NCI-H82 (cell line): ENCODE data around the gene SSH2.
"Not testable (repeated sequence)": the region's sequence is repeated elsewhere in the genome, so short reads cannot be mapped to it uniquely, and the experiment has no call there.

Source experiments
- DNase-seq: peaks from one replicate; lab custom pipeline; 2025; lab: John Stamatoyannopoulos, UW

Gene SSH2

DNA sequence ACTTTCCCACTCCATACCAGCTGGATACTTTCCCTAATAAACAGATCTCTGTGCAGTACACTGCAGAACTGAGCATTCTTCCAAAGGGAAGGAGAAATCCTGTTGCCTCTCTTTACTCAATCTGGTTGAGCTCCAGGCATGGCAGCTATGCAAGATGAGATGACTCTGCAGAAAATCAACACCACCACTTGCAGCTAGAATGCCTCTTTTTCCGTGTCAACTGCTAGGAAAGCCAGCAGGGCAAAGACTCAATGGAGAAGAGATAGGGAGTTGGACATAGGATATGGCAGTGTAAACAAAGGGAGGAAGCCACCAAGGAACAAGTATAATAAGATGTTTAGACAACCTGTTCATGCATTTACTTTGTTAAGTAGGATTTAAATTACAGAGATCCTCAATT, 266.9 kb downstream of the SSH2 start:
- no peak for DNase-seq

DNA sequence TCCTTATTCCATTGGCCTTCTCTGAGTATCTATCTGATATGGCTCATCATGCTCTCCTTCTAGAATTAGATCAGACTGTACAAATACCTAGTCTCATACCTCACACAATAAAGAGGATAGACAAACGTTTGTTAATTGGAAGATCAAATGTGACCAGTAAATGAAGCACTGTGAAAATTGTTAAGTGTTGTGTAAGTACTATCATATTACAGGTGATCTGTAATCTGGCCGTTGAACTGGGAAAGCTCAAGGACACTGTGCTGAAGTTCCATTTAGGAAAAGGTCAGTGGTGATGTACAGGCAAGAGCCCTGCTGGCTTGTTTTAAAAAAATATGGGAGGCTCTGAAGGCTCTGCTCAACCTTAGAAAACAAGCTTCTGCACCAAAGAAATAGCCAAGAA, 268.8 kb downstream of the SSH2 start:
- DNase-seq, result no peak

DNA sequence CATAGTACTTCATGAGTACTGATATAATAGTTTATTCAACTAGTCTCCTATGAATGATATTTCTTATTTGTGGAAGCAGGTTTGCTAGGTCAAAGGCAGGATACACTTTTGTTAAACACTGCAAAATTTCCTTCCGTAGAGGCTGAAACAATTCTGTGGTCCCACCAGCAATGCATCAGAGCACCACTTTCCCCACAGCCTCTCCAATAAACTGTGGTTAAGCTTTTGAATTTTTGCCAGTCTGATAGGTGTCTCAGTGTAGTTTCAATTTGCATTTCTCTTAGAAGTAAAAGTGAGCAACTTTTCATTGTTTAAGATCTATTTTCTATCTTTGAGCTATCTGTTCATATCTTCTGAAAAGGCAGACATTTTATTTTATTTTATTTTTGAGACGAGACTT, 270.9 kb downstream of the SSH2 start:
- no peak for DNase-seq

DNA sequence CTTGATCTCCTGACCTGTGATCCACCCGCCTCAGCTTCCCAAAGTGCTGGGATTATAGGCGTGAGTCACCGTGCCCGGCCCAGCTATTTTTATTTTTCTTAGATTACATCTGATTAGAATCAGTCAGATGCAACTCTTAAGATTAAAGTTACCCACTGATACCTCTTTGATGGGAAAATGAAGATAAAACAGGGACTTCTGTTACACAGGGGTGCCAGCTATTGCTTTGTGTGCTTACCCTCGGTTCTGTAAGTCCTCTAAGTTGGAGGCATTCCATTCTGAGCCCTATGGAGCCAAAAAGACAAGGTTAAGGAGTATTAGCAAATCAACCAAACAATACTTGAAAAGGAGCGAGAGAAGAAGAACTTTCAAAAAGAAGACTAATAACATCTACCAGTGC, 274.7 kb downstream of the SSH2 start:
- no peak for DNase-seq

DNA sequence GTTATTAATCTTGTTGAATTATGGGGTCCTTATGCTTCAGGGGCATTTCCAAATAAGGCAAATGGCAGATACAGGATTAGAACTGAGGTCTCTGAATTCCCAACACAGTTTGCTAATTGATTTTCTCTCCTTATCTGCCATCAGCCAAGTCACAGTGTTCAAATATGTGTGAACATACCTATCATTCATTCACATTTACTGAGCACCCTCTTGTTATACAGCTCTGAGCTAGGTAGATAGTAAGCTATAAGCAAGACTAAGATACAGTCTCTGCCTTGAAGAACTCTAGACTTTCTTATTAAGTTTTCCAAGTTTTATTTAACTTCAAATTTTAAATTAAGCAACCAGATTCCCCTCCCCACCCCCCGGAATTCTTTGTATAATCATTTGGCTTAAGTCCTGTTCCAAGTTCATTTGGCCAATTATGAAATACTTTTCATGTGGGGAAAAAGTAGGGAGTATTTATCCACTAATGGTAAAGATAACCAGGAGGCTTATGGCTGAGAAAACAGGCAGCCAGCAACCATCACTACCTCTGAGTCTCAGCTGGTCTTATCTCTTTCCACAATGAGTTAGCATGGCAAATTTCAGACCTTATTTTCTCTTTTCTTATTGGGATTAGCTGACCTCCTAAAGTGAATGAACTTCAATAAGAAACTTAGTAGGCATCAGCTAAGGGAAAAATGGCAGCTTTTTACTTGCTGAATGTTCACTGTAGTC, 275.9 kb downstream of the SSH2 start:
- no peak for DNase-seq

DNA sequence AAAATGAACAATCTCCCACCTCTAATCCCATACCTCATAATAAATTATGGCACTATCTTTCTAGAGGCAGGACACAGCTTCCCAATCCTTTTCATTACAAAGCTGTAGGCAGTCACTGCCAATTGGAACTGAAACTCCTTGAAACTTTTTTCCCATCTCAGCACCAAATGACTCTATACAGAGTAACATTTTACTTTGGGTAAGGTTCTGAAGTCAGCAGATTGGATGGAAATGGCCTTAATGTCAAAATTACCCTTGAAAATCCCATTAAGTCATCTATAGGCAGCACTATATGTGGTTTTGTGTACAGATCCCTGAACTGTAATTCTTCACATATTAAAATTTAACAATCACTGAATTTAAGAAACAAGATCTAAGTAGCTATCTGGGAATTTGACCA, 277.1 kb downstream of the SSH2 start:
- DNase-seq, result no peak

DNA sequence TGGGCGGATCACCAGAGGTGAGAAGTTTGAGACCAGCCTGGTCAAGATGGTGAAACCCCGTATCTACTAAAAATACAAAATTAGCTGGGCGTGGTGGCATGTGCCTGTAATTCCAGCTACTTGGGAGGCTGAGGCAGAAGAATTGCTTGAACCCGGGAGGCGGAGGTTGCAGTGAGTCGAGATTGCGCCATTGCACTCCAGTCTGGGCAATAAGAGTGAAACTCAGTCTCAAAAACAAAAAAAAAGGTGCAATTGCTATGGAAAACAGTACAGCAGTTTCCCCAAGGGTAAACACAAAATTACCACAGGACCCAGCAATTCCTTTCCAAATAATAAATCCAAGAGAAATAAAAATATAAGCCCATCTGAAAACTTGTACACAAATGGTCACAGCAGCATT, 278.1 kb downstream of the SSH2 start:
- DNase-seq, result not testable (repeated sequence)

DNA sequence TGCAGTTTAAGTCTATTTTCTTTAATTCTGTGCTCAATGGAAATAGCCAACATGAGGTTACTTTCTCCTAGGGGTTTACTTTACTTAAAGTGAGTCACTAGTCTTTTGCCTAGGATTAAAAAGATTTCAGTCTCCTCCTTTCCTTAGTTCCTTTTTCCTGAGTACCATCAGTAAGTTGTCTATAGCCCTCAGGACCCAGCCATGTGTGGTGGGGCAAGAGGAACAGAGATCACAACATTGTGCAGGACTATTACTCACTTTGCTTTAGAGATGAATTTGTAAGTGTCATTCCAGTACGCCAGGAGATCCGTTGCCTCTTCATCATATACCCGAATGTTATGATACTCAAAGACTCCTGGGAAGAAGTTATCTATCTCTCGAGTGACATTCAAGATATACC, 279.6 kb downstream of the SSH2 start:
- DNase-seq, result no peak

DNA sequence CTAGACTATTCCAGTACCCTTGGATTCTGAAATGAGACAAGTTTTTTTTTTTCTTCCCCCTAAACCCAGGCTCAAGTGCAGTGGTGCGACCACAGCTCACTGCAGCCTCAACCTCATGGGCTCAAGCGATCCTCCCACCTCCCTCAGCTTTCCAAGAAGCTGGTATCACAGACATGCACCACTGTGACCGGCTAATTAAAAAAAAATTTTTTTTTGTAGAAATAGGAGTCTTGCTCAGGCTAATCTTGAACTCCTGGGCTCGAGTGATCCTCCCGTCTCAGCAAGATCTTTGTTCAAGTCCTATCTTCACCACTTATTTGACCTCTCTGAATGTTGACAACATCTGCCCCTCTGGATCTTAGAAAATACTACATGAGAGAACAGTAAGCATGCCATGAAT, 280.7 kb downstream of the SSH2 start:
- DNase-seq, result no peak

DNA sequence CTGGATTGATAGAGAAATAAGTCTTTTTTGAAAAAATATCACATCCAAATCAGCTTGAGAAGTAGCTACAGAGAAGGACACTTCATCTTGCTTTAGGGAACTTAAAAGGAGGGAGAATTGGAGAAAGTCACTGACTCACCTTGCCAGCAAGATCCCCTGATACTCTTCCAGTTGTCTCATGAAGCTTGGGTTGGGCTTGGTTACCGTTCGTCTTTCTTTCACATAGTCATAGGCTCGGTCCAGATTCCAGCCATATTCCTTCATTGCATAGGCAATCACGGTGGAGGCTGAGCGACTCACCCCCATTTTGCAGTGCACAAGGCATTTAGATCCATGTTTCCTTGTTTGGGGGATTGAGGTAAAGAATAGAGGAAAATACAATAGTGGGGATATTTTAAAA, 282.0 kb downstream of the SSH2 start:
- DNase-seq, result no peak

DNA sequence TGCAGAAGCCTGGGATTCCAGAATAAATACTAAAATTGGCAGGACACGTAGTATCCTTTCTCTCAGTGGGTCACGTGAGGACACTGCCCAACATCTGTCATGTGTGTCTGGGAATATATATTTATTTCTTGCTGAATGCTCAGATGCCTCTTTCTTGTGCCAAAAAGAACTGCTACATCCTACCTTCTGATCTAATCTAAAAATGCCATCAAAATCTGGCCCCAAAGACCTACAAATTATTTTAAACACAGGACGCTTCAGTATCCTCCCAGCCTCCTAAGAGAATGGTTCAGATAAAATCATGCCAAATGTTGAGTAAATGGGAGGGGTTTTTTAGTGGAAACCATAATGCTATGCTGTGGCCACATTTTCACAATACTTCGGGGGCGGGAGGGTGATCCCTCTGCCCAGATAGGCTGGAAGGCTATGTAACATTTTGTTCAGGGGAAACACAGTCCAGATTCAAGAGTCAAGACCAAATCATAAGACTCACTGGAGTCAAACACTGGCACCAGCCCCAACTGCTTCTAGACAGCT, 284.4 kb downstream of the SSH2 start:
- DNase-seq, result no peak

DNA sequence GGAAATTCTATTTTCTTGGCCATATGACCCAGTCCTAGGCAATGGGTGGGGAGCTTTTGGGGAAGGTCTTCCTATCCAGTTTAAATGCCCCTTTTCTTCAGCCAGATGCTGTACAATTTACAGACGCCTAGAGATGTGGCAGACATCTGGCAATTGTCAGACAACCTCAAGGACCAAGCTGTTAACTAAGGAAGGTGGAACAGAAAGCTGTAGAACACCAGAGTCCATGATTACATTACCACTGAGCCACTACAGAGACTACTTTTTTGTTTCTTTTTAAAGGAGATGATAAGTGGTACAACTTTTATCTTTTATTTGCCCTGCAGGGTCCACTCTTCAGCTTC, 286.2 kb downstream of the SSH2 start:
- no peak for DNase-seq

DNA sequence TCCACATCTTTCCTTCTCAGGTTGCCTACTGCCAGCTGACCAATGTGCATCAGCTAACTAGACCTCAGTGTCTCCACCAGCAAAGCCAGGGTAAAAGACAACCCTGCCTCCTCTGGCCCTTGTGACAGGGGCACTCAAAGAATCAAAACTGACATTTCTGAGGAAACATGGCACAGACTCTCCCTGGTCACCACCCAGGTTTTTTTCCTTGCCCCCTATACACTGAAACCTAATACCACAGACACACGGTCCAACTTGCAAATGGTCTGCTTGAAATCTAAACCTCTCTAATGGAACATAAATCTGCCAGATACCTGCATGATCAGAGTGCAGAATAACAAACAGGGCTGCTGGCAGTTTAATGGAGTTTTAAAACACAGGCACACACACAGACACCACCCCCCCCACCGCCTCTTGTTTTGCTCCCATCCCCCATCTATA, 287.8 kb downstream of the SSH2 start:
- peak; percentile 61 for DNase-seq

DNA sequence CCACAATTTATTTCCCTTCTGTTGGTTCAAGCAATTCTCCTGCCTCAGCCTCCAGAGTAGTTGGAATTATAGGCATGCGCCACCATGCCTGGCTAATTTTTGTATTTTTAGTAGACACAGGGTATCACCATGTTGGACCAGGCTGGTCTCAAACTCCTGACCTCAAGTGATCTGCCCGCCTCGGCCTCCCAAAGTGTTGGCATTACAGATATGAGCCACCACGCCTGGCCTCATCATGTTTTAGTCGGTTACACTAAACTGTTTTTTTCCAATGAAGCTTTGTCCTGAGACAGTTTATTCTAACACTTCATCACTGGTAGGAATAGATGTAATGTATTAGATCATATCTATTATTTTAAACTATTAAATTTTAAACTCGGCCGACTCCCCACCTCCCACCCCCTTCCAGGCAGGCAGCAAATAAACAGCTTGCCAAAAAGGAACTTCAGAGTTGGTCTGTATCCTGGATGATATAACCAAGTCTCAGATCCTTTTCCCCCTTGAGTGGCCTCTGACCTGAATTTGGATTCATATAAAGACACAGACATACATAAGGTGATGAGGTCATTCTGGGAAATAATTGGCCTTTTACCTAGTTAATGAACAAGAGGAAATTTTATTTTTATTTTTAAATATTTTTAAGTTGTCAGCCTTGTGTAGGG, 288.9 kb downstream of the SSH2 start:
- no peak for DNase-seq

DNA sequence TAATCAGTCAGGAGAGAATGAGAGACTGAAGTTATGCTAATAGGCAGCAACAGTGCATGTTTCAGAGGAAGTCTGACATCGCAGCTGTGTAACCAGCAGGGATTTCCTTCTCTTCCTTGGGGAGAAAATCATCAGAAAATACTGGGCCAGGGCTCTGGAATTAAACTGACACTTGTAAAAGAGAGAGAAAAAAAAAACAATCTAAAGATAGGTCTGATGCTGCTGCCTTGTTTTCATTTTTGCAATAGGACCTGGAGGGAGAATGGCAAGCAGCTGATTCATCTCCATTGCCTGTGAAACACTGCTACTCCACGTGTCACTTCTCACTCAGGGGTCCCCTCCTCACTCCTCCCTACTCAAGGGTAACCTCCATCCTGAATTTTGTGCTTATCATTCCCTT, 289.6 kb downstream of the SSH2 start:
- DNase-seq, result no peak

DNA sequence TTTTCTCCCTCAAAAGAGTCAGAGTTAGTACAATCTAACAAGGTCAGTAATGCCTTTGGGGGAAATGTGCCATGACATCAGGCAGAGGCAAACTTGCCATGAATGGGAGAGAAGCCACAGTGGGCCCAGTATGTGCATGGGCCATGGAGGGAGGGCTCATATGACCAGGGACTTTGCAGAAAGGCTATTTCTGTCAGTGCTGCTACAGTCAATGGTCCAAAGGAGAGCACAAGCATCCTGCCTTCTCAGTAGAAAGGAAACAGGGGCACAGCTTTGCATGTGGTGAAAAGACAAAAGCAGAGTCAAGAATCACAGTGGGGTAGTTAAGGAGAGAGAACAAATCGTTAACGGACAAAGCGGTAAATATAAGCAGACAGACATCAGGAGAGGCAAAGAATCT, 296.1 kb downstream of the SSH2 start:
- DNase-seq, result no peak

DNA sequence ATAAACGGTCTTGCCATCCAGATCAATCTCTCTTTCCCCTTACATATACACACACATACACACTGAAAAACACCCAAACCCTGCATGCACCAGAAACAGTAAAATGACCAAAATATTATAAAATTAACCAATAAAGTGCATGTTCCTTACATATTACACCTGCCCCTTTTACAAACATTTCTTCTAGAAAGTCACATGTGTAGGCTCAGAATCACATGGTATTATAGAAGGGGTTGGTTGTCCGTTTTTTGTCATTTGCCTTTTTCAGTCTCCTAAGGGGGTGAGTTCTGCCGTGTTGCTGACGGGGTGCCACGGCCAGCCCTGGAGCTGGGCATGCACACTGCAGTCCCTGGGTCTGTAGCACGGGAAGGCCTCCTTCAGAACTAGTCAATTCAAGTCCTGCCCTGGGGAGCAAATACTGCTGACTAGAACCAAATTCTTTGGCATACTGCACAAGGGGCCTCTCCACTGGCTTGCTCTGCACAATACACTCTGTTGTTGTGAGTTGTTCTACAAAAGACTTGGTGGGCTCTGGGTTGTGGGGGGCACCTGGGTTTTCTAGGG, 299.3 kb downstream of the SSH2 start:
- DNase-seq, result no peak

DNA sequence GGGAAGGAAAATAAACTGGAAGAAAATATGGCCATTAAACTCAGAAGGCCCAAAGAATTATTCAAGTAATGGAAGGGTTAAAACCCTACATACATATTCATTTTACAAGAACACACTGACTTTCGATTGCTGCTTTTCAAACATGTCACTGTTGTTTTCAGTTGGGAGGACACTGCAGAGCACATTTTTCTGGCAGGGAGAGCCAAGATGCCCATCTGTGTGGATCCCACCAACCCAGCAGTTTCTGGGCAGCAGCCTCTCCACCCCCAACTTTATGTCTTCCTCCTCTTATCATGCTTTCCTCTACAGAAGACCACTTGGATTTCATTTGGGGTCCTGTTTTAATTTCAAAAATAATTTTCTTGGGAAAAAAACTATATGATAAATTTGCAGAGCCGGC, 300.2 kb downstream of the SSH2 start:
- DNase-seq, result no peak

DNA sequence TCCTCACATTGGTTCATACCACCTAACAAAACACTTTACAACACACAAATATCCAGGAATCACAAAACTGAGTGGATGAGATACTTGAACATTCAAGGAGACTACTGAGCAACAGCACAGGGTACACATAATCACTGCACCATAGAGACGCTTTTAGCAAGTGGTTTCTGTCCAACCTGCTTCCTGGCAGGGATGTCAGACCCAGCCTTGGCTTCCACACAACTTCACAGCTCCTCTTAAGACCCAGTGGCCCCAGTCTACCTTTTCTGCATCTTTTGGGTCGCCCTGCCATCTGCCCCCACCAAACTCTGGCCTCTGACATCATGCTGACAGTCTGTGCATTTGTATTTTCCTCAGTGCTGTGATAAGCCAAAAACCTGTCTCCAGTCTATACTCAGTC, 301.4 kb downstream of the SSH2 start:
- no peak for DNase-seq

DNA sequence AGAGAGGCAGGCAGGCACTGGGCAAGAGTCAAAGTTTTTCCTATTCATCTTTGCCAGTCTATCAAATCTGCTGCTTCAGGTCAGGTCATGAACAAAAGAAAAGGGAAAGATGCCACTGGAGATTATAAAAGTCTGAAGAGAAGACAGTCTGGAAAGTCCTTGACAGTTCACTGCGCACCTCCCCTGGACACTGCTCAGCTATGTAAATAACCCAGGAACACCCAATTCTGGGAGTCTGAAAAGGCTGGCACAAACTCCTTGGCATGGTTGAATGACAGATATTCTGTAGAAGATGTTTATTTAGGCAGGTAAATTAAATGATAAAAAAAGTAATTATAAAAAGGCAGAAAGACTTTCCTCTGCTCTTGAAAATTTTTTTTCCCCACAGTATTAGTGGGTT, 302.1 kb downstream of the SSH2 start:
- no peak for DNase-seq

DNA sequence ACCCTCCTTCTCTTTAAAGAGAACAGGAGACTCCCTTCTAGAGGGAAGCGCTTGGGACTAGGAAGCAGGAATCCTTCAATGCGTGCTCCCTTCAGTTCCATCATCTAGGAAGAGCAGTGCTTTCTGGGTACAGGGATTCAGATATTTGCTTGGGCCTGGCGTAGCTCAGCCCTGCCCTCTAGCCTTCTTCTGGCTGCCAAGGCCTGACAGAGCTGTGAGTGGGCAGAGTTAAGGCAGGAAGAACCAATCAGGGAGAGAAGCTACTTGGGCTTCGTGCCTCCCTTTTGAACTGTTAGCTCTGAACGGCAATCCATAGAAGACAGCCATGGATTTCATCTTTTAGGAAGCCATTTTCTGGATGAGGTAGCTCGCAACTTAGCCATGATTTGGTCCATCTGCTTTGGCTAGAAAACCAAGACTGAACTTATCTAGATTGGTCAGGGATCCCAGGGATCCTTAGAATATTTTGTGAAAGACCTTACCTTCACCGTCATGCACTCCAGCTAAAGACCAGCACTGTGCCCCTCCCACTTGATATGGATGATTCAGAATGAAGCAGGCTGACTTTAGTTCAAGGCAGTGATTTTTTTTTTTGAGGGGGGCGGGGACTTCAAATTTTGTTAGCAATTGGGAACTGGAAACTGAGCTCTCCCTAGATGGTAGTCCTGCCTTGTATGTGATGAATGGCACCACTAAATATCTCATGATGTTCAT, 304.8 kb downstream of the SSH2 start:
- DNase-seq, result peak; percentile 41

DNA sequence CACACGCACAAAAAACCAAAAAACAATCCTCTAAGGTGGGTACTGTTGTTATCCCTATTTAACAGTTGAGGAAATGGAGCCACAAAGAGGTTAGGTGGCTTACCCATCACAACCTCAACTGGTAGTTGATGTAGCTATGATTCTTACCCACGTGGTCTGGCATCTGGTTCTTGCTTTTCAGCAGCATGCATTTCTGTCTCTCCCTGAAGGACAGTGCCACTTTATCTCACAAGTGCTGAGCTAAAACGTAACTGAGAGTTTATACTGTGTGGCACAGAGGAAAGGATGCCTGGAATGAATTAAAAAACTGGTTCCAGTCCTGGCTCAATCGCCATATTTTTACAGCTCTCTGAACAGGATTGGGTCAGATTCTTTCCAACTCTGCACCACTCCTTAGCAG, 305.4 kb downstream of the SSH2 start:
- DNase-seq, result no peak

DNA sequence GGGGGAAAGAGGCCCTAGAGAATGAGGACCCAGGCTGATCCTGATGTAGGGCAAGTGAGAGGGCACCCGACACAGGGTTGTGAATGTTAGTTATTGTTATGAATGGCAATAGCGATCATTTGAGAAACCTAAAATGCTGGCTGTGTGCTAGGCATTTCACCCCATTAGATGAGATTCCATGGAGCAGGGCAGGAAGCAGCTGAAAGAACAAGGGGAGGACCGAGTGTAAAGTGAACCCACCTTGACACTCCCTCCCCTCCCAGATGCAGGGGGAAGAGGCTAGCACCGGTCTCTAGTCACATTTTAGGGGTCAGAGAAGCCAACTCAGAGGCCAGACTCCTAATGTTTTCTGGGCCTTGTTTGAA, 306.8 kb downstream of the SSH2 start:
- DNase-seq, result no peak
